ENCODE data around the gene CD22. TPM values are rescaled to one million over a fixed set of nuclear protein-coding genes. Genes with fewer than 3 reads are reported as not detected.

Gene CD22
- total RNA-seq, 1 experiment from 2014 or later, result not detected

GRCh38 chr19:35341565-35342225 lies 12.7 kb downstream of the CD22 start:
- Histone ChIP-seq H3K56ac (ENCODE audit: insufficient read length, low read depth, low read length) (no peak overlapping the region), H2AFZ (ENCODE audit: low read length) (no peak overlapping the region), H3K79me2 (ENCODE audit: insufficient read depth, low read length) (no peaks in the 10 kb centered on the region), H4K20me1 (ENCODE audit: control insufficient read depth, insufficient read depth, insufficient read length) (no peaks in the 10 kb centered on the region), H3K9me3 (ENCODE audit: control insufficient read depth, low read depth, low read length) (no peaks in the 10 kb centered on the region), H3K23me2 (ENCODE audit: insufficient read length, low read depth, low read length, poor library complexity, severe bottlenecking) (no peaks in the 10 kb centered on the region), H2BK120ac (ENCODE audit: low read depth, low read length, poor library complexity, severe bottlenecking) (no peak overlapping the region), H2BK12ac (ENCODE audit: insufficient read length, low read depth, low read length) (no peak overlapping the region), H4K91ac (ENCODE audit: insufficient read length, low read depth, low read length) (no peak overlapping the region), H4K8ac (replicated peaks; ENCODE audit: insufficient read length, low read depth, low read length) (no peak overlapping the region), H3K18ac (ENCODE audit: insufficient read length, low read depth, low read length) (no peak overlapping the region), H3K9ac (ENCODE audit: extremely low read depth, insufficient read length, low read length) (no peak overlapping the region), H3K79me1 (ENCODE audit: insufficient read depth, low read depth, low read length, poor library complexity, severe bottlenecking) (no peaks in the 10 kb centered on the region), H3K27me3 (ENCODE audit: insufficient read depth, low read length) (no peaks in the 10 kb centered on the region), H2BK15ac (ENCODE audit: low read depth, low read length) (no peak overlapping the region), H3K4me2 (ENCODE audit: insufficient read depth, insufficient read length, low read length) (no peak overlapping the region), H3K27ac (ENCODE audit: insufficient read length, low read depth, low read length) (no peak overlapping the region), H3K23ac (ENCODE audit: insufficient read length, low read depth, low read length) (no peak overlapping the region), H3T11ph (ENCODE audit: low read length) (no peak overlapping the region), H2AK5ac (ENCODE audit: insufficient read length, low read length) (no peak overlapping the region), H2BK5ac (ENCODE audit: insufficient read length, low read length) (no peak overlapping the region), H3K14ac (ENCODE audit: insufficient read depth, low read length) (no peak overlapping the region), H2BK20ac (ENCODE audit: low read depth, low read length, poor library complexity, severe bottlenecking) (no peak overlapping the region), H4K5ac (ENCODE audit: insufficient read length, low read depth, low read length) (no peak overlapping the region), H3K4me1 (ENCODE audit: insufficient read depth, low read length) (no peaks in the 10 kb centered on the region), H3K4ac (ENCODE audit: low read depth, low read length) (no peak overlapping the region)
- H3K4me3 Mint-ChIP-seq, result no peak overlapping the region
- no peak overlapping the region for H3K27ac Mint-ChIP-seq
- H3K36me3 Mint-ChIP-seq (ENCODE audit: insufficient read depth in 1 of 3, low read depth in 3 of 3), result no peaks in the 10 kb centered on the region
- H3K9me3 Mint-ChIP-seq, result no peaks in the 10 kb centered on the region
- TF ChIP-seq, protein P1, sequence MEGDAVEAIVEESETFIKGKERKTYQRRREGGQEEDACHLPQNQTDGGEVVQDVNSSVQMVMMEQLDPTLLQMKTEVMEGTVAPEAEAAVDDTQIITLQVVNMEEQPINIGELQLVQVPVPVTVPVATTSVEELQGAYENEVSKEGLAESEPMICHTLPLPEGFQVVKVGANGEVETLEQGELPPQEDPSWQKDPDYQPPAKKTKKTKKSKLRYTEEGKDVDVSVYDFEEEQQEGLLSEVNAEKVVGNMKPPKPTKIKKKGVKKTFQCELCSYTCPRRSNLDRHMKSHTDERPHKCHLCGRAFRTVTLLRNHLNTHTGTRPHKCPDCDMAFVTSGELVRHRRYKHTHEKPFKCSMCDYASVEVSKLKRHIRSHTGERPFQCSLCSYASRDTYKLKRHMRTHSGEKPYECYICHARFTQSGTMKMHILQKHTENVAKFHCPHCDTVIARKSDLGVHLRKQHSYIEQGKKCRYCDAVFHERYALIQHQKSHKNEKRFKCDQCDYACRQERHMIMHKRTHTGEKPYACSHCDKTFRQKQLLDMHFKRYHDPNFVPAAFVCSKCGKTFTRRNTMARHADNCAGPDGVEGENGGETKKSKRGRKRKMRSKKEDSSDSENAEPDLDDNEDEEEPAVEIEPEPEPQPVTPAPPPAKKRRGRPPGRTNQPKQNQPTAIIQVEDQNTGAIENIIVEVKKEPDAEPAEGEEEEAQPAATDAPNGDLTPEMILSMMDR (conservative IDR thresholded peaks at IDR 0.05), result no peak
- WGBS (ENCODE audit: extremely low coverage, insufficient read length, low lambda C conversion rate), result no CpG with 5 or more reads among the region's 14 CpGs
- peaks cover 0 to 6% of the 10 kb centered on the region in 2 experiments; a peak in 3 of 4 replicates for H3K4me1 Mint-ChIP-seq
- DNase-seq, result no peak
- peaks cover 16% of the 10 kb centered on the region for H3K27me3 Mint-ChIP-seq (ENCODE audit: low read depth)

All from H9 (cell line).